8988T (cell line): ENCODE measurements around the gene SETD1B.
A peak's percentile ranks its signal among the peaks of the same experiment; 100 is the strongest.

Source experiments
- DNase-seq: peaks from one replicate; pipeline ENCODE4 v3.0.0; 2011

SETD1B gene

DNA sequence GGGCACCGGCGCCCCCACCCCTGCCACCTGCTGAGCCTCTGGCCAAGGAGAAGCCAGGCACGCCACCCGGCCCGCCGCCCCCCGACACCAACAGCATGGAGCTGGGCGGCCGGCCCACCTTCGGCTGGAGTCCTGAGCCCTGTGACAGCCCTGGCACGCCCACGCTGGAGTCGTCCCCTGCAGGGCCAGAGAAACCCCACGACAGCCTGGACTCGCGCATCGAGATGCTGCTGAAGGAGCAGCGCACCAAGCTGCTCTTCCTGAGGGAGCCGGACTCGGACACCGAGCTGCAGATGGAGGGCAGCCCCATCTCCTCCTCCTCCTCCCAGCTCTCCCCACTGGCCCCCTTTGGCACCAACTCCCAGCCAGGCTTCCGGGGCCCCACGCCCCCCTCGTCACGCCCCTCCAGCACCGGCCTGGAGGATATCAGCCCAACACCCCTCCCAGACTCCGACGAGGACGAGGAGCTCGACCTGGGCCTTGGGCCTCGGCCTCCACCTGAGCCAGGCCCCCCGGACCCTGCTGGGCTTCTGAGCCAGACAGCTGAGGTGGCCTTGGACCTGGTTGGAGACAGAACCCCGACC, 6.5 kb downstream of the SETD1B start:
- no peak for DNase-seq

DNA sequence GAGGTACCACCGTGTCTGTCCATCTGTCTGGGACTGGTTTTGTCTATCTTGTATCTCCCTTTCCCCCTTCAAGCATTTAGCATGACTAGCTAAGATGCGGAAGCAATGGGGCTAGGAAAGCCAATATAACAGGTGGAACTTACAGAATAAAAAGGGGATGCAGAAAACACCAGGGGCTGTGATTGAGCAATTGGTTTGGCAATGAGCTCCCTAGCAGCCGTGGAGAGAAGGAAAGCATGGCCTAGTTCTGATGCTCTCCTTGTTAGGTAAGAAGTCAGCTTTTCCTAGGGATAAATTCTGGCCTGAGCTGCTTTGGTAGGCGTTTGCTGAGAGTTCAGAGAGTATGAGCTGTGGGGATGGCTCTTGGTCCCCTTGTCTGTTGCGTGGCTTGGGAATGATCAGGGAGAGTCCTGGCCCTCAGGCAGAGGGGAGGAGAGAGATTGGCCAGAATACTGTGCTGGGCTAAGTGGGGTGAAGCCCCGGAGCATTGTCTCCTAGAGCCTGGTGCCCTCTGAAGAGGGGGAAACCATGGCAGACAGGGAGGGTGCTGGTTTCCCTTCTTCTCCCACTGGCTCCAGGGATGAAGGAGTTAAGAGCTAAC, 7.1 kb downstream of the SETD1B start:
- DNase-seq, result no peak

DNA sequence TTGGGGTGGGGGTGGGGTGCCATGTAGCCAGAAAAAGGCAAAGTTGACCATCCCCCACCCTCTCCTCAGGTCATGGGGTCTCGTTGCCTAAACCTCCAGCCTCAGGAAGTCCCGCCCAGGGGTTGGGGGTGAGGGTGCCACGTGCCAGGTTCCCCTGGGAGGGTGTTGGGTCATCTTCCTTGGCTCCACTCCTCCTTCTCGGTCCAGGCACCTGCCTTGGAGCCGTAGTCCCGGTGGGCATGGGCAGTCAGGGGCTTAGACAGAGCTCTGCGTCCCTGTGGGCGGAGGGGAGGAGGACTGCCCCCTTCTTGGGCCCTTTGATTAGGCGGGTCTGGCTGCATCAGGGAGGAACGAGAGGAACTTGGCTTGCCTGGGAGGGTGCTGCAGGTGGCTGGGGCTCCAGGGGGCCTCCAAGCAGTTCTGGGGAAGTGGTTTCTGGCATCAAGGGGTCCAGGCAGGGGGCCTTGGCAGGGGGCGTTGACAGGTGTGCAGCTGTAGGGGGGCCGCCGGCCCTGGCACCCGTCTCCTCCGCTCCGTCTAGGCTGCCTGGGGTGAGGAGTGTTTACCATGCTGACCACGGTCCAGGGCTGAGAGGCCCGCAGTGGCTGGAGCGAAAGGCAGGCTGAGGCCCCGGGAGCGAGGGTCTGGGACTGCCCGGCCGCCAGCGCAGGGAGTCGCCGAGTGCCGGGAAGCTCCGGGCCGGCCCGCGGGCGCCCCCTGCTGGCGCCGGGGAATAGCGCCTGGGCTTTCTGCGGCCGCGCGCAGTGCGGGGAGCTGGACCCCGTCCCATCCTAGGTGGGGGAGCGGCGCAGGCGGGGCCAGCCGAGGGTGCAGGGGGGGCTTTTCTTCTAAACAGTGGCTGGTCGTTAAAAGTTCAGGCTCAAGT, 7.9 kb downstream of the SETD1B start:
- peak; percentile 94 for DNase-seq

DNA sequence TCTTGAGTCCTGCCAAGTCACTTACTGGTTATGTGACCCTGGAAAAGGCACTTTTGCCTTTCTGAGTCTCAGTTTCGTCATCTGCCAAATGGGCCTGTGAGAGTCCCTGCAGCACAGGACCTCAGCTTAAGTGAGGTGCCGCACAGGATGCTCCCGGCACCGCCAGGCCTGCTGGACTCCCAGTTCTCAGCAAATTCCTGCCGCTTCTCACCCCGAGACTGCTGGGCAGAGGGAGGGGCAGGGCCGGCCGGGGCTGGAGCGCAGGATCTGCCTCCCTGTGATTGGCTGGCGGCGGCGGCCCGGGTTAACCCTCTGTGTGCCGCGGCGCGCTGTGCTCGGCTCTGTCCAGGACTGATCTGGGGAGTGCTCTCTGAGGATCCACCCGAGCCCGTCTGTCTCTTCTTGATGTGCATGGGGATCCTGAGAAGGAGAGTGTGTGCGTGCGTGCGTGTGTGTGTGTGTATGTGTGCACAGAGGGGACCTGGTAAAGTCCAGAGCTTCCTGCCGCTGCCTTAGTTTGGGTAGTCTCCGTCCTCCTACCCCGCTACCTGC, 8.6 kb downstream of the SETD1B start:
- DNase-seq, result peak; percentile 94

DNA sequence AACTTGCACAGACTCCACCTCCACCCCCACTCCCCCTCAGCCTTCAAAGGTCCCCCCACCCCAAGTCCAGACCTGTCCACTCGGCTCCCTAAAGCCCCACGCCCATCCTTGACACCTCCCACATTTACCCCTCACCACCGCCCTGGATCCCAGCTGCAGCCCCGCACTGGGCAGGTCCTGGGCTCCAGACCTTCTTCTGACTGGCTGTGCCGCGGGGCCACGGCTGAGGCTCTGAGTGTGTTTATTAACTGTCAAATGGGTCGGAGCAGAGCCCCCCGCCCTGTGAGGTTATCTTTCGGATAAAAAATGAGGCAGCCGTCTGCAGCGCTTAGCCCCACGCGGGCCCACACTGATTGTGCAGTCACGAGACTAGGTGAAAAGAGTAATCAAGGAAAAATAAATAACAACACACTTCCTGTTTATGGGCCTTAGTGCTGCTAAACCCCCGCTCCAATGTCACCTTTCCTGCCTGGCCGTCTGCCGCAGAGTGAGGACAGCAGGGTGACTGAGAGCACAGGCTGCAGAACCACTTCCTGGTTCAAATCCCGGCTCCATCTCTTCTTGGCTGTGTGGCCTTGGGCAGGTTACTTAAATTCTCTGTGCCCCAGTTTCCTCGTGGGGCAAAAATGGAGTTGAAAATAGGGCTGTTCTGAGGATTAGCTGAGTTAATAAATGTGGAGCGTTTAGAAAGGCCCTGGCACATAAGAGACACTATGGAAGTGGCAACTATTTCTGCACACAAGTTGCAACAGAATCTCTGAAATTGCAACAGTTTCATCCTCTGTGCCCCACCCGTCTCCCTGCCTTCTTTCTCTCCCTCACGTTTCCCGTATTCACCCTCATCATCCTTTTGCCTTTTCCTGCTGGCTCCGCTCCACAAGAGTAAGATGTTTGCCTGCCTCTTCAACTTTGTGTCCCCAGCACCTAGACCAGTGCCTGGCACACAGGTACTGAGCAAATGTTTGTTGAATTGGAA, 9.4 kb downstream of the SETD1B start:
- DNase-seq, result no peak

DNA sequence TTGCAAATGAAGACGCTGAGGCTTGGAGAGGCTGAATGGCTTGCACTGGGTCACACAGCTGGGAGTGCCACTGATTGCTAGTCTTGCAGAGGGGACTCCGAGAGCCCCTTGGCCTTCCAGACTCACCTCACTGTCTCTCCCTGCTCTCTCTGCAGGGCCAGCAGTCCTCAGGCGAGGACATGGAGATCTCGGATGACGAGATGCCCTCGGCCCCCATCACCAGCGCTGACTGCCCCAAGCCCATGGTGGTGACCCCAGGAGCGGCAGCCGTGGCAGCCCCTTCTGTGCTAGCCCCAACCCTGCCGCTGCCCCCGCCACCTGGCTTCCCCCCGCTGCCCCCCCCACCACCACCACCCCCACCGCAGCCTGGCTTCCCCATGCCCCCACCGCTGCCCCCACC, 10.1 kb downstream of the SETD1B start:
- no peak for DNase-seq

DNA sequence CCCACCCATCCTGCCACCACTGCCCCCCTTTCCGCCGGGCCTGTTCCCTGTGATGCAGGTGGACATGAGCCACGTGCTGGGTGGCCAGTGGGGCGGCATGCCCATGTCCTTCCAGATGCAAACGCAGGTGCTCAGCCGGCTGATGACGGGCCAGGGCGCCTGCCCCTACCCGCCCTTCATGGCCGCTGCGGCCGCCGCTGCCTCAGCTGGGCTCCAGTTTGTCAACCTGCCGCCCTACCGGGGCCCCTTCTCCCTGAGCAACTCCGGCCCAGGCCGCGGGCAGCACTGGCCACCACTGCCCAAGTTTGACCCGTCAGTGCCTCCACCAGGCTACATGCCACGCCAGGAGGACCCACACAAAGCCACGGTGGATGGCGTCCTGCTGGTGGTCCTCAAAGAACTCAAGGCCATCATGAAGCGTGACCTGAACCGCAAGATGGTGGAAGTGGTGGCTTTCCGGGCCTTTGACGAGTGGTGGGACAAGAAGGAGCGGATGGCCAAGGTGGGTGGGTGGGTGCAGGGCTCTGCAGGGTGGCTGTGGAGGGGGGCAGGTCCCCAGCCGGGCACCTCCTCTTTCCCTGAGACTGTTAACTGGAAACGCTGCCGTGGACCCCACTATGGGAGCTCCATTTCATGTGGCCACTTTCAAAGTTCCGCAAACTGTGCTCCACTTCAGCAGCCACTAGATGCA, 10.8 kb downstream of the SETD1B start:
- DNase-seq, result no peak

- DNase-seq, result no peak
These were observed 11.5 kb downstream of the SETD1B start for GRCh38 chr12:121815263-121815662.

DNA sequence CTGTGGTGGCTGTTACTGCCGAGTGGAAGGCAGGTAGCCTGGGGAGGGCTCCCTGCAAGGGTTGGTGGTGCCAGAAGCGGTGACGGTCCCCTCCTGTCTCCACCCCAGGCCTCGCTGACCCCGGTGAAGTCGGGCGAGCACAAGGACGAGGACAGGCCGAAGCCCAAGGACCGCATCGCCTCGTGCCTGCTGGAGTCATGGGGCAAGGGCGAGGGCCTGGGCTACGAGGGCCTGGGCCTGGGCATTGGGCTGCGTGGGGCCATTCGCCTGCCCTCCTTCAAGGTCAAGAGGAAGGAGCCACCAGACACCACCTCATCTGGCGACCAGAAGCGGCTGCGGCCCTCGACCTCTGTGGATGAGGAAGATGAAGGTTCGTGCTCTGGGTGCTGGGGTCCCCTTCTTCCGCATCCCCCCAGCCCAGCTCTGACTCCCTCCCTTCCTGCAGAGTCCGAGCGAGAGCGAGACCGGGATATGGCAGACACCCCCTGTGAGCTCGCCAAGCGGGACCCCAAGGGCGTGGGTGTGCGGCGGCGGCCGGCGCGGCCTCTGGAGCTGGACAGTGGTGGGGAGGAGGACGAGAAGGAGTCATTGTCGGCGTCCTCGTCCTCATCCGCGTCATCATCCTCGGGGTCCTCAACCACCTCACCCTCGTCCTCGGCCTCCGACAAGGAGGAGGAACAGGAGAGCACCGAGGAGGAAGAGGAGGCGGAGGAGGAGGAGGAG, 13.3 kb downstream of the SETD1B start:
- no peak for DNase-seq

GRCh38 chr12:121817648-121818043, 13.8 kb downstream of the SETD1B start:
- DNase-seq, result no peak

DNA sequence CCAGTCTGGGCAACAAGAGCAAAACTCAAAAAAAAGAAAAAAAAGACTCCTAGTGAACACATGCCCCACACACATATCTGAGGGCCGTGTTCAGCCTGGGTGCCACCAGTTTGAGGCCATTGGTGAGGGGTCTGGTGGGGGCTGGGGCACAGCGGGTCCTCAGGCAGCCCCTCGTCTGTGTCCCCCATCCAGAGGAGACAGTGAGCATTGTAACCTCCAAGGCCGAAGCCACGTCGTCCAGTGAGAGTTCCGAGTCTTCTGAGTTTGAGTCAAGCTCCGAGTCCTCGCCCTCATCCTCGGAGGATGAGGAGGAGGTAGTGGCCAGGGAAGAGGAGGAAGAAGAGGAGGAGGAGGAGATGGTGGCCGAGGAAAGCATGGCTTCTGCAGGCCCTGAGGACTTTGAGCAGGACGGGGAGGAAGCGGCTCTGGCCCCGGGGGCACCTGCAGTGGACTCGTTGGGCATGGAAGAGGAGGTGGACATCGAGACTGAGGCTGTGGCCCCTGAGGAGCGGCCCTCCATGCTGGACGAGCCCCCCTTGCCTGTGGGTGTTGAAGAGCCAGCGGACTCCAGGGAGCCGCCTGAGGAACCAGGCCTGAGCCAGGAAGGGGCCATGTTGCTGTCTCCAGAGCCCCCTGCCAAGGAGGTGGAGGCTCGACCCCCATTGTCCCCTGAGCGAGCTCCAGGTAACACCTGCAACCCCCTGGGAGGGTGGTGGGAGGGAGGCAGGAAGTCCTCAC, 15.6 kb downstream of the SETD1B start:
- DNase-seq, result no peak

DNA sequence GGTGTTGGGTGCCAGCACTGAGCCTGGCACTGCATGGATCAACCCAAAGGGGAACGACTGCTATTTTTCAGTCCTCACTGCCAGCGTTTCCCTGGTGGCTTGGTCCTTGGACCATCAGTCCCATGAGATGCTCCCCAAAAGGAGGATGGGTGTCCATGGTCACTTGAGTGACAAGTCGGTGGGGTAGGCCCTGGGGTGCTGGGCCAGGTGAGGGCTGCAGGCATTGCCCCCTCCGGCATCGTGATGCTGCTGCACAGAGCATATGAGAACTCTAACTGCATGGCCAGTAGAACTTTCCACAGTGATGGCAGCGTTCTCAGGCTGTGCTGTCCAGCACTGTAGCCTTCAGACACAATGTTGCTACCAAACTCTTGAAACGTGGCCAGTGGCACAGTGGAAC, 16.2 kb downstream of the SETD1B start:
- no peak for DNase-seq

GRCh38 chr12:121822393-121823100, 18.7 kb downstream of the SETD1B start:
- no peak for DNase-seq

DNA sequence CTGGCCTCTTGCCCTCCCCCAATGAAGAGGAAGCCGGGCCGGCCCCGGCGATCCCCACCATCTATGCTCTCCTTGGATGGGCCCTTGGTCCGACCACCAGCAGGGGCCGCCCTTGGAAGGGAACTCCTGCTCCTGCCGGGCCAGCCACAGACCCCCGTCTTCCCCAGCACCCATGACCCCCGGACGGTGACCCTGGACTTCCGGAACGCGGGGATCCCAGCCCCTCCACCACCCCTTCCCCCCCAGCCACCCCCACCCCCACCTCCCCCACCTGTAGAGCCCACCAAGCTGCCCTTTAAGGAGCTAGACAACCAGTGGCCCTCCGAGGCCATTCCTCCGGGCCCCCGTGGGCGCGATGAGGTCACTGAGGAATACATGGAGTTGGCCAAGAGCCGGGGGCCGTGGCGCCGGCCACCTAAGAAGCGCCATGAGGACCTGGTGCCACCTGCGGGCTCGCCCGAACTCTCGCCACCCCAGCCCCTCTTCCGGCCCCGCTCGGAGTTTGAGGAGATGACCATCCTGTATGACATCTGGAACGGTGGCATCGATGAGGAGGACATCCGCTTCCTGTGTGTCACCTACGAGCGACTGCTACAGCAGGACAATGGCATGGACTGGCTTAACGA, 19.4 kb downstream of the SETD1B start:
- no peak for DNase-seq

GRCh38 chr12:121823727-121824115, 19.9 kb downstream of the SETD1B start:
- no peak for DNase-seq

- no peak for DNase-seq
These were observed 21.3 kb downstream of the SETD1B start for GRCh38 chr12:121825041-121825523.

DNA sequence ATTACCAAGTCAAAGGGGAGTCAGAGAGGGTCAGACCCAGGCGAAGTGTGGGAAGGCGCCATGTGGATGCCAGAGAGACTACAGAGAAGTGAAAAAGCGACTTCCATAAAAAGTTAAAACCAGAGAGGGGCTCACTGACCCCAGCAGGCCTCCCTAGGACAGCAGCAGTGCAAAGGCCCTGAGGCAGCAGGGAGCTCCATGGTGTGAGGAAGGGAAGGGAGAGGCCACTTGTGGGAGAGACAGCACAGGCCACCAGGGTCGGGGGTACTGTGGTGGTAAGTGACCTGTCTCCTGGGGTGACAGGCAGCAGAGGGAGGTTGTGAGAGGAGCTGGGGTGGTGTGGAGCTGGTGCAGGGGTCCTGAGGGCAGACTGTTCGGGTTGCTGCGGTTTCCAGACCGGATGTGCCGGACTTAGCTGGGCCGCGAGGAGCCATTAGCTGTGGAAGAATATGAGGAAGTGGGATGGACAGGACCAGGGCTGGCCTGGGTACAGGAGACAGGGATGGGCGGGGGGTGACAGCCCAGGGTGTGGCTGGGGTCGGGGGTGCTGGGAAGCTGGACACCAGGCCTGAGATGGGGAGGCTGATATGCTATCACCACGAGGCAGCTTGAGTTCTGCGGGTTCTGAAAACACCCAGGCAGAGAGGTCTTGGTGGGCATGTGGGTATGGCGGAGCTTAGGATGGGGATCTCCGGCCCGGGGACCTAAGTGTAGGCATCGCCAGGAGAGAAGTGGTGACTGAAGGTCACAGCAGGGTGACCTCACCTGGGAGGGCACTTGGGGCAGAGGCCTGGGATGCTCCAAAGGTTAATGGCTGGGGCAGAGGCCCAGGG, 22.7 kb downstream of the SETD1B start:
- no peak for DNase-seq
